ENCODE data around the gene CFAP161.

DNA sequence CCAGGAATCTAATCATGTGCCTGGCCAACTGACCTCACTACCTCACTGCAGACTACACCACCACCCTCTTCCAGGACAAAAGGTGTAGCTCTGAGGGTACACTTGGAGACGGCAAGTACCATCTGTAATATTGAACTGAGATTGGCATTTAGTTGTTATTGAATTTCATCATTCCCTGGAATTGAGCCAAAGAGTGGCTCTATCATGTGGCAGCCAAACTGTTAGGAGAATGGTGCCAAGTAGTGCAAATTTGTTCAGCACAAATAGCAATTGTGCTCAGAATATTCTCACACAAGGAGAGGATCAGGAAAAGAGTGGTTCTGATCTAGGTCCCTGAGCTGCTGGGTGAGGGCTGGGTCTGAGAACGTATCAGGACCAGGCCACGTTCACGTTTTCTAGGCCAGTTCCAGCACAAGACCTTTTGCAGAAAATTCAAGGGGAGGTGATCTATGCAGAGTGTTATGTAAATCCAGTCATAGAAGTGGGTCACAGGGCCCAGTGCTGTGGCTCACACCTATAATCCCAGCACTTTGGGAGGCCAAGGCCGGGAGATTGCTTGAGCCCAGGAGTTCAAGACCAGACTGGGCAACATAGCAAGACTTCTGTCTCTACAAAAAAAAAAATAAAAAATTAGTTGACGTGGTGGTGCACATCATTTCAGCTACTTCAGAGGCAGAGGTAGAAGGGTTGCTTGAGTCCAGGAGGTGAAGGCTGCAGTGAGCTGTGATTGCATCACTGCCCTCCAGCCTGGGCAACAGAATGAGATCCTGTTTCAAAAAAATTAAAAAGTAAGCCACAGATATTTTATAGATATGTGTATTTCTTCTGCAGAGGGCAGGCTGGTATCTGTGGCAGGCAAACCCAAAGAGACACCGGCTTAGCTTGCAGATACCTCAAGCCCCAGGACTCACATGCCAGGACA lies 31.9 kb upstream of the CFAP161 start:
- no peak for TF ChIP-seq POLR2AphosphoS5 (IDR thresholded peaks at IDR 0.05; ENCODE audit: low read depth, low read length)
- TF ChIP-seq, protein P1, sequence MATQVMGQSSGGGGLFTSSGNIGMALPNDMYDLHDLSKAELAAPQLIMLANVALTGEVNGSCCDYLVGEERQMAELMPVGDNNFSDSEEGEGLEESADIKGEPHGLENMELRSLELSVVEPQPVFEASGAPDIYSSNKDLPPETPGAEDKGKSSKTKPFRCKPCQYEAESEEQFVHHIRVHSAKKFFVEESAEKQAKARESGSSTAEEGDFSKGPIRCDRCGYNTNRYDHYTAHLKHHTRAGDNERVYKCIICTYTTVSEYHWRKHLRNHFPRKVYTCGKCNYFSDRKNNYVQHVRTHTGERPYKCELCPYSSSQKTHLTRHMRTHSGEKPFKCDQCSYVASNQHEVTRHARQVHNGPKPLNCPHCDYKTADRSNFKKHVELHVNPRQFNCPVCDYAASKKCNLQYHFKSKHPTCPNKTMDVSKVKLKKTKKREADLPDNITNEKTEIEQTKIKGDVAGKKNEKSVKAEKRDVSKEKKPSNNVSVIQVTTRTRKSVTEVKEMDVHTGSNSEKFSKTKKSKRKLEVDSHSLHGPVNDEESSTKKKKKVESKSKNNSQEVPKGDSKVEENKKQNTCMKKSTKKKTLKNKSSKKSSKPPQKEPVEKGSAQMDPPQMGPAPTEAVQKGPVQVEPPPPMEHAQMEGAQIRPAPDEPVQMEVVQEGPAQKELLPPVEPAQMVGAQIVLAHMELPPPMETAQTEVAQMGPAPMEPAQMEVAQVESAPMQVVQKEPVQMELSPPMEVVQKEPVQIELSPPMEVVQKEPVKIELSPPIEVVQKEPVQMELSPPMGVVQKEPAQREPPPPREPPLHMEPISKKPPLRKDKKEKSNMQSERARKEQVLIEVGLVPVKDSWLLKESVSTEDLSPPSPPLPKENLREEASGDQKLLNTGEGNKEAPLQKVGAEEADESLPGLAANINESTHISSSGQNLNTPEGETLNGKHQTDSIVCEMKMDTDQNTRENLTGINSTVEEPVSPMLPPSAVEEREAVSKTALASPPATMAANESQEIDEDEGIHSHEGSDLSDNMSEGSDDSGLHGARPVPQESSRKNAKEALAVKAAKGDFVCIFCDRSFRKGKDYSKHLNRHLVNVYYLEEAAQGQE (IDR thresholded peaks at IDR 0.05; ENCODE audit: insufficient read depth in 1 of 2, low read depth in 2 of 2, low read length in 2 of 2): no peak
- TF ChIP-seq TAF1 (IDR thresholded peaks at IDR 0.05; ENCODE audit: borderline replicate concordance, insufficient read depth, low read length): no peak
